A549 (cell line): ENCODE data around the gene NRXN3. TPM values are rescaled to one million over a fixed set of nuclear protein-coding genes. Genes with fewer than 3 reads are reported as not detected.

Source experiments
- ATAC-seq, 2 experiments: fragments of 200-7000 bp in 1 of 2; fragments of >200 bp in 1 of 2; cut with Nextera tagmentation in 1 of 2; cut with Tn5 transposase in 1 of 2; 3 replicates each; pipeline versions ENCODE4 v1.8.0 to v1.9.1; 2018 to 2020; ENCODE audit warnings: mild to moderate bottlenecking in 1 of 2, moderate library complexity in 1 of 2
- CTCF ChIA-PET: fragments of 300-600 bp; sonication (Branson Sonifier 250); formaldehyde crosslinking; extraction: SDS; loops from one replicate; lab custom pipeline; 2021; ENCODE audit warnings: antibody characterized with exemption, inconsistent platforms; lab: Yijun Ruan, JAX
- POLR2A ChIA-PET: fragments of 350-600 bp; formaldehyde crosslinking; extraction: SDS; loops from one replicate; lab custom pipeline; 2021; ENCODE audit warnings: antibody characterized with exemption, inconsistent platforms; lab: Yijun Ruan, JAX
- DNase-seq, 2 experiments: peaks; one replicate each; pipeline versions ENCODE4 v3.0.0 to v3.0.0-alpha.2; 2011 to 2016; ENCODE audit warnings: low read depth in 1 of 2, low spot score in 1 of 2
- FAIRE-seq: peaks from 2 replicates; lab custom pipeline; 2011; peaks lifted over from hg19 to GRCh38; lab: Jason Lieb, UNC
- H3K27ac ChIP-seq, 2 experiments: fragments of >200 bp; sonication (Bioruptor Twin); formaldehyde crosslinking; 3 replicates each; pipeline ENCODE4 v1.5.1; 2016 to 2017
- H3K4me1 ChIP-seq: fragments of >200 bp; sonication (Bioruptor Twin); formaldehyde crosslinking; 3 replicates; pipeline ENCODE4 v1.6.1; 2016
- H3K4me2 ChIP-seq: fragments of >200 bp; sonication (Bioruptor Twin); formaldehyde crosslinking; 3 replicates; pipeline ENCODE4 v1.6.1; 2016
- H3K4me3 ChIP-seq: fragments of >200 bp; sonication (Bioruptor Twin); formaldehyde crosslinking; 3 replicates; pipeline ENCODE4 v1.5.1; 2016
- H3K9me3 ChIP-seq: fragments of >200 bp; sonication (Bioruptor Twin); formaldehyde crosslinking; 3 replicates; pipeline ENCODE4 v1.6.1; 2016
- CBX2 ChIP-seq: fragments of 200-600 bp; sonication (generic); IDR thresholded peaks from 2 replicates; pipeline ENCODE4 v1.6.1; 2016; ENCODE audit warnings: low read depth, mild to moderate bottlenecking, borderline replicate concordance
- CHD4 ChIP-seq: fragments of 200-600 bp; sonication (generic); IDR thresholded peaks from 2 replicates; pipeline ENCODE4 v1.6.1; 2016; ENCODE audit warnings: antibody characterized with exemption, mild to moderate bottlenecking, borderline replicate concordance
- FOXS1 ChIP-seq: fragments of 250-450 bp; sonication (Bioruptor Pico); IDR thresholded peaks from 2 replicates; pipeline ENCODE4 v1.5.0; 2020; ENCODE audit warnings: mild to moderate bottlenecking, moderate library complexity
- HDAC2 ChIP-seq: fragments of 200-600 bp; sonication (generic); IDR thresholded peaks from 2 replicates; pipeline ENCODE4 v1.6.1; 2016
- HEYL ChIP-seq: fragments of 250-450 bp; sonication (Bioruptor Pico); IDR thresholded peaks from 2 replicates; pipeline ENCODE4 v1.8.0; 2021; ENCODE audit warnings: mild to moderate bottlenecking, moderate library complexity
- HOXA7 ChIP-seq: fragments of 250-450 bp; sonication (Bioruptor Pico); IDR thresholded peaks from 2 replicates; pipeline ENCODE4 v1.5.0; 2020; ENCODE audit warnings: mild to moderate bottlenecking, moderate library complexity
- KDM5A ChIP-seq: fragments of 200-600 bp; sonication (generic); IDR thresholded peaks from 2 replicates; pipeline ENCODE4 v1.6.1; 2016; ENCODE audit warnings: antibody characterized with exemption, mild to moderate bottlenecking
- MYC ChIP-seq: IDR thresholded peaks from 2 replicates; pipeline ENCODE4 v1.6.1; 2012; ENCODE audit warnings: mild to moderate bottlenecking, inconsistent platforms, low read length, improper control_type of control experiment, borderline replicate concordance
- PHF8 ChIP-seq: fragments of 200-600 bp; sonication (generic); IDR thresholded peaks from 2 replicates; pipeline ENCODE4 v1.6.1; 2016; ENCODE audit warnings: low read depth, mild to moderate bottlenecking, antibody characterized with exemption, moderate library complexity, borderline replicate concordance
- RNF2 ChIP-seq: fragments of 200-600 bp; sonication (generic); IDR thresholded peaks from 2 replicates; pipeline ENCODE4 v1.6.1; 2016; ENCODE audit warnings: low read depth, mild to moderate bottlenecking, antibody characterized with exemption, moderate library complexity, borderline replicate concordance
- SREBF2 ChIP-seq: fragments of 450-650 bp; IDR thresholded peaks from 2 replicates; pipeline ENCODE4 v1.6.1; 2014; ENCODE audit warnings: mild to moderate bottlenecking, moderate library complexity
- ZC3H11A ChIP-seq: fragments of 450-650 bp; IDR thresholded peaks from 2 replicates; pipeline ENCODE4 v1.6.1; 2014; ENCODE audit warnings: antibody characterized with exemption, mild to moderate bottlenecking
- whole genome bisulfite sequencing: methylation state at CpG from one replicate; pipeline ENCODE4 v1.1.6; 2017; ENCODE audit errors: missing lambda C conversion rate; 5-methylcytosine and 5-hydroxymethylcytosine counted together
- polyA plus RNA-seq, 4 experiments: library from polyadenylated mRNA; depleted of rRNA in 3 of 4; stranded (reverse); fragments of >200 nt; fragmentation: RNase III in 1 of 4; extraction: RNeasy Plus Mini Kit Qiagen cat#74134 plus additional on column Dnase treatment in 1 of 4; gene quantifications; 2 replicates in 3 of 4; 3 replicates in 1 of 4; pipeline ENCODE4 v1.2.3, GENCODE V29; 2011 to 2017
- TF ChIP-seq, protein P1 (sequence below): fragments of 150-350 bp; IDR thresholded peaks from 2 replicates; pipeline ENCODE4 v1.6.1; 2014; ENCODE audit warnings: low read depth, mild to moderate bottlenecking, low read length
- TF ChIP-seq, protein P2 (sequence below): fragments of >200 bp; sonication (Bioruptor Twin); formaldehyde crosslinking; IDR thresholded peaks from 3 replicates; pipeline ENCODE4 v1.5.1; 2016
- TF ChIP-seq, protein P3 (sequence below): fragments of 200-600 bp; sonication (generic); IDR thresholded peaks from 2 replicates; pipeline ENCODE4 v1.6.1; 2016; ENCODE audit warnings: antibody characterized with exemption, mild to moderate bottlenecking, moderate library complexity
- TF ChIP-seq, protein P4 (sequence below): IDR thresholded peaks from 2 replicates; pipeline ENCODE4 v1.6.1; 2012; ENCODE audit warnings: low read depth, borderline replicate concordance

NRXN3 gene
- polyA plus RNA-seq, 2 of the 4 experiments (the other 2 are of a cell fraction) = 0.62 to 2.3 TPM

DNA sequence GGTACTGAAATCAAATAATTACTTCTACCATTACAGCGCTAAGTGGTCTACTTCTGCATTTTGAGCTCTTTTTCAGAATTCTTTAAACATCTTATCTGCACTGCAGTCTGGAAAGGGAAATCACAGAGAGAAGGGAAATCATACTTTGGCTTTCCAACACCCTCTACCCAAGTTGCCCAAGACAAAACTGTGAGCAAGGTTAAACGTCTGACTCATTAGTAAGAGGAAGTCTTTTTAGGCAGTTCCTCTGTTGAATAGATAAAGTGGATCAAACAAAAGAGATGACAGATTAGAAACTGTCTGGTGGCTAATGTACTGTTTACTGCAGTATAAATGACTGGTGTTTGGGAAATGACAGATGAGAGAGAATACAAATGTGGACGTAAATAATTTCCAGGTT is 858.1 kb downstream of the NRXN3 start:
- H3K4me1 ChIP-seq = no peaks in the 10 kb centered on the region
- CTCF ChIA-PET = no interaction called here
- 11% methylated on average over 3 of the region's 3 CpGs for WGBS
- H3K4me2 ChIP-seq = no peak overlapping the region
- peaks cover 8% of the 10 kb centered on the region; the same call in 1 of the 3 replicates for H3K9me3 ChIP-seq
- no peak overlapping the region for H3K27ac ChIP-seq
- no peak overlapping the region for H3K4me3 ChIP-seq
- FAIRE-seq (no peak), DNase-seq (no peak), ATAC-seq (no peak)
- POLR2A ChIA-PET = no interaction called here
- TF ChIP-seq RNF2 (no peak), HOXA7 (CRISPR knock-in tag) (no peak), SREBF2 (no peak), PHF8 (no peak)
- TF ChIP-seq, protein P1, sequence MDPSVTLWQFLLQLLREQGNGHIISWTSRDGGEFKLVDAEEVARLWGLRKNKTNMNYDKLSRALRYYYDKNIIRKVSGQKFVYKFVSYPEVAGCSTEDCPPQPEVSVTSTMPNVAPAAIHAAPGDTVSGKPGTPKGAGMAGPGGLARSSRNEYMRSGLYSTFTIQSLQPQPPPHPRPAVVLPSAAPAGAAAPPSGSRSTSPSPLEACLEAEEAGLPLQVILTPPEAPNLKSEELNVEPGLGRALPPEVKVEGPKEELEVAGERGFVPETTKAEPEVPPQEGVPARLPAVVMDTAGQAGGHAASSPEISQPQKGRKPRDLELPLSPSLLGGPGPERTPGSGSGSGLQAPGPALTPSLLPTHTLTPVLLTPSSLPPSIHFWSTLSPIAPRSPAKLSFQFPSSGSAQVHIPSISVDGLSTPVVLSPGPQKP = no peak

DNA sequence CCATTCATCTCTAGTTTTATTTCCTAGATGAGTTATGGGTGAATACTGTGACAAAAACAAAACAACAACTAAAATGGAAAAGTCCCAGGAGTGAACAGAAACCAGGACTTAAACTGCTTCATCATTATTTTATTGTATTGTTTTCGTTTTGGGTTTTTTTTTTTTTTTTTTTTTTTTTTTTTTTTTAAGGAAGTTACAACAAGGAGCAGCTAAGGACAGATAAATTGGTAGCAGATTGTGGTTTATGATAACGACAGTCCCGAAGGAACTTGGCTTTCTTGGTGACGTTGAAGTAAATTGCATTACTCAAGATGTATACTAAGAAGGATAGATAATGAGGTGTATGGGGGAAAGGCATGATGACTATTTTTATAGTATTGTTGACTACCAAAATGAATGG is 866.3 kb downstream of the NRXN3 start:
- CTCF ChIA-PET = no interaction called here
- WGBS = 14% methylated on average over 4 of the region's 4 CpGs

More for the DNA sequence above, 866.3 kb downstream of the NRXN3 start:
- ATAC-seq (no peak), DNase-seq (no peak), FAIRE-seq (no peak)
- Histone ChIP-seq H3K4me3 (no peak overlapping the region), H3K4me2 (no peak overlapping the region), H3K4me1 (no peaks in the 10 kb centered on the region), H3K27ac (no peak overlapping the region), H3K9me3 (no peaks in the 10 kb centered on the region; the same call in 2 of the 3 replicates)
- POLR2A ChIA-PET = interaction anchor here (0.6 kb wide), 1 partner anchor 1662 kb away, joined by 6 read pairs; no protein-coding TSS in a partner anchor
- TF ChIP-seq, protein P2, sequence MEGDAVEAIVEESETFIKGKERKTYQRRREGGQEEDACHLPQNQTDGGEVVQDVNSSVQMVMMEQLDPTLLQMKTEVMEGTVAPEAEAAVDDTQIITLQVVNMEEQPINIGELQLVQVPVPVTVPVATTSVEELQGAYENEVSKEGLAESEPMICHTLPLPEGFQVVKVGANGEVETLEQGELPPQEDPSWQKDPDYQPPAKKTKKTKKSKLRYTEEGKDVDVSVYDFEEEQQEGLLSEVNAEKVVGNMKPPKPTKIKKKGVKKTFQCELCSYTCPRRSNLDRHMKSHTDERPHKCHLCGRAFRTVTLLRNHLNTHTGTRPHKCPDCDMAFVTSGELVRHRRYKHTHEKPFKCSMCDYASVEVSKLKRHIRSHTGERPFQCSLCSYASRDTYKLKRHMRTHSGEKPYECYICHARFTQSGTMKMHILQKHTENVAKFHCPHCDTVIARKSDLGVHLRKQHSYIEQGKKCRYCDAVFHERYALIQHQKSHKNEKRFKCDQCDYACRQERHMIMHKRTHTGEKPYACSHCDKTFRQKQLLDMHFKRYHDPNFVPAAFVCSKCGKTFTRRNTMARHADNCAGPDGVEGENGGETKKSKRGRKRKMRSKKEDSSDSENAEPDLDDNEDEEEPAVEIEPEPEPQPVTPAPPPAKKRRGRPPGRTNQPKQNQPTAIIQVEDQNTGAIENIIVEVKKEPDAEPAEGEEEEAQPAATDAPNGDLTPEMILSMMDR = no peak
- TF ChIP-seq HOXA7 (CRISPR knock-in tag) (no peak), CHD4 (no peak), HDAC2 (no peak), ZC3H11A (no peak), HEYL (CRISPR knock-in tag) (no peak), PHF8 (no peak), MYC (no peak), CBX2 (no peak), FOXS1 (CRISPR knock-in tag) (no peak), KDM5A (no peak)
- TF ChIP-seq, protein P3, sequence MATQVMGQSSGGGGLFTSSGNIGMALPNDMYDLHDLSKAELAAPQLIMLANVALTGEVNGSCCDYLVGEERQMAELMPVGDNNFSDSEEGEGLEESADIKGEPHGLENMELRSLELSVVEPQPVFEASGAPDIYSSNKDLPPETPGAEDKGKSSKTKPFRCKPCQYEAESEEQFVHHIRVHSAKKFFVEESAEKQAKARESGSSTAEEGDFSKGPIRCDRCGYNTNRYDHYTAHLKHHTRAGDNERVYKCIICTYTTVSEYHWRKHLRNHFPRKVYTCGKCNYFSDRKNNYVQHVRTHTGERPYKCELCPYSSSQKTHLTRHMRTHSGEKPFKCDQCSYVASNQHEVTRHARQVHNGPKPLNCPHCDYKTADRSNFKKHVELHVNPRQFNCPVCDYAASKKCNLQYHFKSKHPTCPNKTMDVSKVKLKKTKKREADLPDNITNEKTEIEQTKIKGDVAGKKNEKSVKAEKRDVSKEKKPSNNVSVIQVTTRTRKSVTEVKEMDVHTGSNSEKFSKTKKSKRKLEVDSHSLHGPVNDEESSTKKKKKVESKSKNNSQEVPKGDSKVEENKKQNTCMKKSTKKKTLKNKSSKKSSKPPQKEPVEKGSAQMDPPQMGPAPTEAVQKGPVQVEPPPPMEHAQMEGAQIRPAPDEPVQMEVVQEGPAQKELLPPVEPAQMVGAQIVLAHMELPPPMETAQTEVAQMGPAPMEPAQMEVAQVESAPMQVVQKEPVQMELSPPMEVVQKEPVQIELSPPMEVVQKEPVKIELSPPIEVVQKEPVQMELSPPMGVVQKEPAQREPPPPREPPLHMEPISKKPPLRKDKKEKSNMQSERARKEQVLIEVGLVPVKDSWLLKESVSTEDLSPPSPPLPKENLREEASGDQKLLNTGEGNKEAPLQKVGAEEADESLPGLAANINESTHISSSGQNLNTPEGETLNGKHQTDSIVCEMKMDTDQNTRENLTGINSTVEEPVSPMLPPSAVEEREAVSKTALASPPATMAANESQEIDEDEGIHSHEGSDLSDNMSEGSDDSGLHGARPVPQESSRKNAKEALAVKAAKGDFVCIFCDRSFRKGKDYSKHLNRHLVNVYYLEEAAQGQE = no peak
- TF ChIP-seq, protein P1 = no peak
- TF ChIP-seq, protein P4, sequence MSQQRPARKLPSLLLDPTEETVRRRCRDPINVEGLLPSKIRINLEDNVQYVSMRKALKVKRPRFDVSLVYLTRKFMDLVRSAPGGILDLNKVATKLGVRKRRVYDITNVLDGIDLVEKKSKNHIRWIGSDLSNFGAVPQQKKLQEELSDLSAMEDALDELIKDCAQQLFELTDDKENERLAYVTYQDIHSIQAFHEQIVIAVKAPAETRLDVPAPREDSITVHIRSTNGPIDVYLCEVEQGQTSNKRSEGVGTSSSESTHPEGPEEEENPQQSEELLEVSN = no peak
